Smooth muscle cell (in vitro differentiated cells): ENCODE measurements around the gene KRT26. TPM values are rescaled to one million over a fixed set of nuclear protein-coding genes. Genes with fewer than 3 reads are reported as not detected.
A peak's percentile ranks its signal among the peaks of the same experiment; 100 is the strongest.

ENCODE experiments used
- DNase-seq: peaks from one replicate; lab custom pipeline; 2025; ENCODE audit not compliant: unreplicated experiment; lab: John Stamatoyannopoulos, UW
- H2AFZ ChIP-seq: fragments of 200-600 bp; sonication (generic); 2 replicates; pipeline ENCODE4 v1.6.0; 2016; ENCODE audit warnings: antibody characterized with exemption, low read depth, mild to moderate bottlenecking
- H3F3A ChIP-seq: fragments of 200-600 bp; sonication (generic); 2 replicates; pipeline ENCODE4 v1.6.0; 2017; ENCODE audit warnings: antibody characterized with exemption, low read depth
- H3K27ac ChIP-seq: fragments of 200-600 bp; sonication (generic); 2 replicates; pipeline ENCODE4 v1.5.1; 2016; ENCODE audit warnings: low read depth, mild to moderate bottlenecking
- H3K27me3 ChIP-seq: fragments of 200-600 bp; sonication (generic); 2 replicates; pipeline ENCODE4 v1.6.1; 2016; ENCODE audit warnings: low read depth, mild to moderate bottlenecking
- H3K36me3 ChIP-seq: fragments of 200-600 bp; sonication (generic); 2 replicates; pipeline ENCODE4 v1.5.1; 2016; ENCODE audit warnings: low read depth
- H3K4me1 ChIP-seq: fragments of 200-600 bp; sonication (generic); 2 replicates; pipeline ENCODE4 v1.5.1; 2016; ENCODE audit warnings: low read depth
- H3K4me2 ChIP-seq: fragments of 200-600 bp; sonication (generic); 2 replicates; pipeline ENCODE4 v1.6.0; 2016; ENCODE audit warnings: mild to moderate bottlenecking
- H3K4me3 ChIP-seq: fragments of 200-600 bp; sonication (generic); 2 replicates; pipeline ENCODE4 v1.5.1; 2016; ENCODE audit warnings: mild to moderate bottlenecking
- H3K79me2 ChIP-seq: fragments of 200-600 bp; sonication (generic); 2 replicates; pipeline ENCODE4 v1.6.0; 2016; ENCODE audit warnings: low read depth, mild to moderate bottlenecking
- H3K9ac ChIP-seq: fragments of 200-600 bp; sonication (generic); 2 replicates; pipeline ENCODE4 v1.6.0; 2016; ENCODE audit warnings: low read depth
- H3K9me3 ChIP-seq: fragments of 200-600 bp; sonication (generic); replicated peaks from 2 replicates; pipeline ENCODE4 v1.5.1; 2016; ENCODE audit warnings: low read depth
- H4K20me1 ChIP-seq: fragments of 200-600 bp; sonication (generic); 2 replicates; pipeline ENCODE4 v1.6.0; 2016; ENCODE audit warnings: low read depth
- CTCF ChIP-seq: fragments of 200-600 bp; sonication (generic); IDR thresholded peaks from 2 replicates; pipeline ENCODE4 v1.5.1; 2017; ENCODE audit warnings: borderline replicate concordance, mild to moderate bottlenecking, antibody characterized with exemption; ENCODE audit not compliant: insufficient read depth, poor library complexity, severe bottlenecking
- WGBS: methylation state at CpG from one replicate; pipeline ENCODE4 v1.1.7; 2016; ENCODE audit warnings: low lambda C conversion rate; 5-methylcytosine and 5-hydroxymethylcytosine counted together
- polyA plus RNA-seq: library from polyadenylated mRNA; unstranded; fragments of >200 nt; fragmentation: Nextera tagmentation; extraction: Ambion mirVana; gene quantifications from 2 replicates; pipeline ENCODE4 v1.2.1, GENCODE V29; 2016
- total RNA-seq: library from RNA; depleted of rRNA; stranded (reverse); fragments of >200 nt; gene quantifications from 2 replicates; pipeline ENCODE4 v1.2.3, GENCODE V29; 2014

KRT26 gene
- total and polyA plus RNA-seq, 2 experiments from 2014 or later: not detected

- Histone ChIP-seq H3K4me2 (no peak overlapping the region), H3F3A (no peaks in the 10 kb centered on the region), H3K9me3 (no peaks in the 10 kb centered on the region), H3K4me3 (no peak overlapping the region), H4K20me1 (no peaks in the 10 kb centered on the region), H3K4me1 (no peaks in the 10 kb centered on the region), H3K9ac (no peak overlapping the region), H3K27me3 (peaks cover 87% of the 10 kb centered on the region), H2AFZ (no peak overlapping the region), H3K36me3 (no peaks in the 10 kb centered on the region), H3K27ac (no peak overlapping the region), H3K79me2 (no peaks in the 10 kb centered on the region)
- 79% methylated on average over 3 of the region's 3 CpGs for WGBS
- TF ChIP-seq CTCF: no peak
- DNase-seq: no peak
Measured at GRCh38 chr17:40806131-40806530, 34.1 kb upstream of the KRT26 start.

- Histone ChIP-seq H3K79me2 (no peaks in the 10 kb centered on the region), H3K4me1 (no peaks in the 10 kb centered on the region), H3F3A (no peaks in the 10 kb centered on the region), H3K27me3 (peaks cover 87% of the 10 kb centered on the region), H3K4me2 (no peak overlapping the region), H2AFZ (no peak overlapping the region), H3K9me3 (no peaks in the 10 kb centered on the region), H3K9ac (no peak overlapping the region), H3K4me3 (no peak overlapping the region), H4K20me1 (no peaks in the 10 kb centered on the region), H3K36me3 (no peaks in the 10 kb centered on the region), H3K27ac (no peak overlapping the region)
- WGBS: 16% methylated on average over 13 of the region's 13 CpGs
- peak; percentile 34 for DNase-seq
- TF ChIP-seq CTCF: peak; percentile 87
Measured at GRCh38 chr17:40803617-40804082, 31.6 kb upstream of the KRT26 start.

GRCh38 chr17:40801157-40801556, 29.2 kb upstream of the KRT26 start:
- H3K4me2 ChIP-seq: no peak overlapping the region
- no peak for TF ChIP-seq CTCF
- no peaks in the 10 kb centered on the region for H3K4me1 ChIP-seq
- WGBS: 80% methylated on average over 2 of the region's 2 CpGs
- H3K27ac ChIP-seq: no peak overlapping the region
- no peak overlapping the region for H3K4me3 ChIP-seq
- H3K36me3 ChIP-seq: no peaks in the 10 kb centered on the region
- H3F3A ChIP-seq: no peaks in the 10 kb centered on the region
- DNase-seq: no peak
- no peaks in the 10 kb centered on the region for H4K20me1 ChIP-seq
- no peak overlapping the region for H2AFZ ChIP-seq
- H3K9me3 ChIP-seq: no peaks in the 10 kb centered on the region
- no peaks in the 10 kb centered on the region for H3K79me2 ChIP-seq
- peaks cover 70% of the 10 kb centered on the region for H3K27me3 ChIP-seq
- no peak overlapping the region for H3K9ac ChIP-seq

GRCh38 chr17:40800381-40800780, 28.4 kb upstream of the KRT26 start:
- Histone ChIP-seq H3K9me3 (no peaks in the 10 kb centered on the region), H2AFZ (no peak overlapping the region), H3K79me2 (no peaks in the 10 kb centered on the region), H3K27me3 (peaks cover 70% of the 10 kb centered on the region), H3K36me3 (no peaks in the 10 kb centered on the region), H4K20me1 (no peaks in the 10 kb centered on the region), H3K4me2 (no peak overlapping the region), H3K9ac (no peak overlapping the region), H3F3A (no peaks in the 10 kb centered on the region), H3K4me1 (no peaks in the 10 kb centered on the region), H3K27ac (no peak overlapping the region), H3K4me3 (no peak overlapping the region)
- no peak for TF ChIP-seq CTCF
- 68% methylated on average over 1 of the region's 1 CpG for WGBS
- no peak for DNase-seq
